ENCODE measurements around the gene GDI2.
"Not testable (repeated sequence)": the region's sequence is repeated elsewhere in the genome, so short reads cannot be mapped to it uniquely, and the experiment has no call there.

Gene GDI2

GRCh38 chr10:5813341-5814109 is at the start of gene GDI2:
TSS of gene GDI2 (minus strand) at chr10:5813434. CDS start at chr10:5813258, 176 bp downstream.
- H3K9me3 Mint-ChIP-seq = peaks cover 6% of the 10 kb centered on the region
- peak within 1 kb of the TSS; percentile 89 for H3K4me3 Mint-ChIP-seq
- H3K27me3 Mint-ChIP-seq = no peaks in the 10 kb centered on the region
- peak; percentile 98 for DNase-seq
- peaks cover 61% of the 10 kb centered on the region for H3K4me1 Mint-ChIP-seq (ENCODE audit: low read depth)
- H3K27ac Mint-ChIP-seq = peak within 1 kb of the TSS; percentile 98
- peaks cover 55% of the 10 kb centered on the region for H3K36me3 Mint-ChIP-seq (ENCODE audit: low read depth)

- H3K9me3 Mint-ChIP-seq = no peaks in the 10 kb centered on the region
- DNase-seq = no peak
- H3K4me3 Mint-ChIP-seq = no peak overlapping the region
- peaks cover 2% of the 10 kb centered on the region for H3K4me1 Mint-ChIP-seq (ENCODE audit: low read depth)
- peaks cover 7% of the 10 kb centered on the region for H3K36me3 Mint-ChIP-seq (ENCODE audit: low read depth)
- H3K27me3 Mint-ChIP-seq = no peaks in the 10 kb centered on the region
- H3K27ac Mint-ChIP-seq = no peak overlapping the region
Measured at GRCh38 chr10:5862360-5862961, 49.2 kb upstream of the GDI2 start.

- peaks cover 7% of the 10 kb centered on the region for H3K36me3 Mint-ChIP-seq (ENCODE audit: low read depth)
- peaks cover 2% of the 10 kb centered on the region for H3K4me1 Mint-ChIP-seq (ENCODE audit: low read depth)
- no peak overlapping the region for H3K27ac Mint-ChIP-seq
- no peak for DNase-seq
- no peaks in the 10 kb centered on the region for H3K9me3 Mint-ChIP-seq
- no peak overlapping the region for H3K4me3 Mint-ChIP-seq
- H3K27me3 Mint-ChIP-seq = no peaks in the 10 kb centered on the region
Measured at GRCh38 chr10:5860066-5860465, 46.8 kb upstream of the GDI2 start.

GRCh38 chr10:5858811-5859210 is 45.6 kb upstream of the GDI2 start:
- Mint-ChIP-seq H3K4me1 (ENCODE audit: low read depth) (peaks cover 2% of the 10 kb centered on the region), H3K36me3 (ENCODE audit: low read depth) (peaks cover 7% of the 10 kb centered on the region), H3K27ac (no peak overlapping the region), H3K9me3 (no peaks in the 10 kb centered on the region), H3K27me3 (no peaks in the 10 kb centered on the region), H3K4me3 (no peak overlapping the region)
- DNase-seq = peak; percentile 9

GRCh38 chr10:5856701-5857004 is 43.4 kb upstream of the GDI2 start:
- no peaks in the 10 kb centered on the region for H3K4me1 Mint-ChIP-seq (ENCODE audit: low read depth)

GRCh38 chr10:5855979-5856700 is 42.9 kb upstream of the GDI2 start:
- no peak for DNase-seq
- Mint-ChIP-seq H3K9me3 (no peaks in the 10 kb centered on the region), H3K36me3 (ENCODE audit: low read depth) (no peaks in the 10 kb centered on the region), H3K27ac (no peak overlapping the region), H3K4me1 (ENCODE audit: low read depth) (no peaks in the 10 kb centered on the region), H3K27me3 (no peaks in the 10 kb centered on the region), H3K4me3 (no peak overlapping the region)

More at GRCh38 chr10:5856701-5857004, 43.4 kb upstream of the GDI2 start:
- no peak for DNase-seq
- no peak overlapping the region for H3K4me3 Mint-ChIP-seq
- peaks cover 4% of the 10 kb centered on the region for H3K36me3 Mint-ChIP-seq (ENCODE audit: low read depth)
- no peaks in the 10 kb centered on the region for H3K27me3 Mint-ChIP-seq
- H3K27ac Mint-ChIP-seq = no peak overlapping the region
- H3K9me3 Mint-ChIP-seq = no peaks in the 10 kb centered on the region

- Mint-ChIP-seq H3K27ac (no peak overlapping the region), H3K27me3 (no peaks in the 10 kb centered on the region)
Measured at GRCh38 chr10:5854131-5854475, 40.9 kb upstream of the GDI2 start.

GRCh38 chr10:5846667-5847066 is 33.4 kb upstream of the GDI2 start:
- not testable (repeated sequence) for H3K9me3 Mint-ChIP-seq; H3K4me3 Mint-ChIP-seq; H3K27me3 Mint-ChIP-seq; H3K36me3 Mint-ChIP-seq (ENCODE audit: low read depth); DNase-seq
- Mint-ChIP-seq H3K4me1 (ENCODE audit: low read depth) (peaks cover 33% of the 10 kb centered on the region), H3K27ac (peak overlapping the region; percentile 93)

More at GRCh38 chr10:5854131-5854475, 40.9 kb upstream of the GDI2 start:
- no peak for DNase-seq
- Mint-ChIP-seq H3K9me3 (no peaks in the 10 kb centered on the region), H3K4me1 (ENCODE audit: low read depth) (no peaks in the 10 kb centered on the region), H3K4me3 (no peak overlapping the region), H3K36me3 (ENCODE audit: low read depth) (no peaks in the 10 kb centered on the region)

GRCh38 chr10:5844345-5845055 is 31.3 kb upstream of the GDI2 start:
- Mint-ChIP-seq H3K9me3 (no peaks in the 10 kb centered on the region), H3K27me3 (no peaks in the 10 kb centered on the region), H3K4me3 (peak overlapping the region; percentile 23), H3K36me3 (ENCODE audit: low read depth) (no peaks in the 10 kb centered on the region), H3K27ac (peak overlapping the region; percentile 85), H3K4me1 (ENCODE audit: low read depth) (peaks cover 33% of the 10 kb centered on the region)
- DNase-seq = no peak

- peak overlapping the region; percentile 23 for H3K4me3 Mint-ChIP-seq
- peaks cover 33% of the 10 kb centered on the region for H3K4me1 Mint-ChIP-seq (ENCODE audit: low read depth)
- H3K9me3 Mint-ChIP-seq = no peaks in the 10 kb centered on the region
- peak overlapping the region; percentile 85 for H3K27ac Mint-ChIP-seq
- H3K36me3 Mint-ChIP-seq (ENCODE audit: low read depth) = no peaks in the 10 kb centered on the region
- no peaks in the 10 kb centered on the region for H3K27me3 Mint-ChIP-seq
- no peak for DNase-seq
Measured at GRCh38 chr10:5843686-5844344, 30.6 kb upstream of the GDI2 start.

GRCh38 chr10:5841965-5842364 is 28.7 kb upstream of the GDI2 start:
- peaks cover 33% of the 10 kb centered on the region for H3K4me1 Mint-ChIP-seq (ENCODE audit: low read depth)
- no peaks in the 10 kb centered on the region for H3K9me3 Mint-ChIP-seq
- H3K4me3 Mint-ChIP-seq = no peak overlapping the region
- no peak overlapping the region for H3K27ac Mint-ChIP-seq
- no peaks in the 10 kb centered on the region for H3K36me3 Mint-ChIP-seq (ENCODE audit: low read depth)
- DNase-seq = no peak
- H3K27me3 Mint-ChIP-seq = no peaks in the 10 kb centered on the region

- no peak for DNase-seq
- Mint-ChIP-seq H3K4me1 (ENCODE audit: low read depth) (peaks cover 24% of the 10 kb centered on the region), H3K27me3 (no peaks in the 10 kb centered on the region), H3K27ac (no peak overlapping the region), H3K9me3 (no peaks in the 10 kb centered on the region), H3K4me3 (no peak overlapping the region), H3K36me3 (ENCODE audit: low read depth) (no peaks in the 10 kb centered on the region)
Measured at GRCh38 chr10:5840314-5841307, 27.4 kb upstream of the GDI2 start.

- not testable (repeated sequence) for H3K27ac Mint-ChIP-seq
Measured at GRCh38 chr10:5836181-5836580, 22.9 kb upstream of the GDI2 start.

More at GRCh38 chr10:5836181-5836580, 22.9 kb upstream of the GDI2 start:
- H3K9me3 Mint-ChIP-seq; H3K4me3 Mint-ChIP-seq; H3K27me3 Mint-ChIP-seq; DNase-seq; H3K36me3 Mint-ChIP-seq (ENCODE audit: low read depth); H3K4me1 Mint-ChIP-seq (ENCODE audit: low read depth): not testable (repeated sequence)

All from activated T-cell treated with anti-CD3 and anti-CD28 coated beads, Interleukin-2, amount 50 U/mL, for 24 hours (primary cell).